Vagina (tissue), 2 donors: ENCODE data around the gene PEX11A. TPM values are rescaled to one million over a fixed set of nuclear protein-coding genes. Genes with fewer than 3 reads are reported as not detected.
A peak's percentile ranks its signal among the peaks of the same experiment; 100 is the strongest.

ENCODE experiments used
- DNase-seq, 2 donors: peaks; one replicate each; pipeline ENCODE4 v3.0.0-alpha.2; 2017; ENCODE audit errors: extremely low spot score in 2 of 2
- H3K27ac ChIP-seq: fragments of 200-600 bp; sonication (generic); one replicate; pipeline ENCODE4 v1.5.1; 2019
- H3K27me3 ChIP-seq: fragments of 200-600 bp; sonication (generic); one replicate; pipeline ENCODE4 v1.5.1; 2019
- H3K36me3 ChIP-seq, 2 donors: fragments of 200-600 bp; sonication (generic); one replicate each; pipeline ENCODE4 v1.5.1; 2017 to 2019
- H3K4me1 ChIP-seq: fragments of 200-600 bp; sonication (generic); one replicate; pipeline ENCODE4 v1.5.1; 2019
- H3K4me3 ChIP-seq, 2 donors: fragments of 200-600 bp; sonication (generic); 1 replicate in 1 of 2; 2 replicates in 1 of 2; pipeline ENCODE4 v1.5.1; 2016 to 2019
- H3K9me3 ChIP-seq: fragments of 200-600 bp; sonication (generic); one replicate; pipeline ENCODE4 v1.5.1; 2019
- CTCF ChIP-seq, 3 experiments: fragments of 450-650 bp in 2 of 3; fragments of 200-600 bp in 1 of 3; sonication (generic) in 1 of 3; IDR thresholded peaks; one replicate each; pipeline ENCODE4 v1.5.1; 2017 to 2019; ENCODE audit warnings: antibody characterized with exemption in 3 of 3, mild to moderate bottlenecking in 2 of 3, moderate library complexity in 2 of 3
- POLR2A ChIP-seq, 2 donors: fragments of 450-650 bp; IDR thresholded peaks; one replicate each; pipeline ENCODE4 v1.6.1; 2017; ENCODE audit warnings: antibody characterized with exemption in 2 of 2, mild to moderate bottlenecking in 2 of 2, moderate library complexity in 2 of 2
- POLR2AphosphoS5 ChIP-seq, 2 donors: sonication (generic); formaldehyde crosslinking; IDR thresholded peaks; one replicate each; pipeline ENCODE4 v1.9.0; 2017; ENCODE audit warnings: antibody characterized with exemption in 2 of 2, mild to moderate bottlenecking in 2 of 2, low read depth in 1 of 2; ENCODE audit not compliant: insufficient read depth in 1 of 2
- intact Hi-C: fragments of 100-400 bp; cut with DNase I; formaldehyde crosslinking; loops from one replicate; pipeline ENCODE4 v1.15.1; 2023
- total RNA-seq: library from RNA; depleted of rRNA; stranded (reverse); fragments of >200 nt; gene quantifications from one replicate; pipeline ENCODE4 v1.2.3, GENCODE V29; 2016

Gene PEX11A, protein sequence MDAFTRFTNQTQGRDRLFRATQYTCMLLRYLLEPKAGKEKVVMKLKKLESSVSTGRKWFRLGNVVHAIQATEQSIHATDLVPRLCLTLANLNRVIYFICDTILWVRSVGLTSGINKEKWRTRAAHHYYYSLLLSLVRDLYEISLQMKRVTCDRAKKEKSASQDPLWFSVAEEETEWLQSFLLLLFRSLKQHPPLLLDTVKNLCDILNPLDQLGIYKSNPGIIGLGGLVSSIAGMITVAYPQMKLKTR
- 4.7 TPM for total RNA-seq

DNA sequence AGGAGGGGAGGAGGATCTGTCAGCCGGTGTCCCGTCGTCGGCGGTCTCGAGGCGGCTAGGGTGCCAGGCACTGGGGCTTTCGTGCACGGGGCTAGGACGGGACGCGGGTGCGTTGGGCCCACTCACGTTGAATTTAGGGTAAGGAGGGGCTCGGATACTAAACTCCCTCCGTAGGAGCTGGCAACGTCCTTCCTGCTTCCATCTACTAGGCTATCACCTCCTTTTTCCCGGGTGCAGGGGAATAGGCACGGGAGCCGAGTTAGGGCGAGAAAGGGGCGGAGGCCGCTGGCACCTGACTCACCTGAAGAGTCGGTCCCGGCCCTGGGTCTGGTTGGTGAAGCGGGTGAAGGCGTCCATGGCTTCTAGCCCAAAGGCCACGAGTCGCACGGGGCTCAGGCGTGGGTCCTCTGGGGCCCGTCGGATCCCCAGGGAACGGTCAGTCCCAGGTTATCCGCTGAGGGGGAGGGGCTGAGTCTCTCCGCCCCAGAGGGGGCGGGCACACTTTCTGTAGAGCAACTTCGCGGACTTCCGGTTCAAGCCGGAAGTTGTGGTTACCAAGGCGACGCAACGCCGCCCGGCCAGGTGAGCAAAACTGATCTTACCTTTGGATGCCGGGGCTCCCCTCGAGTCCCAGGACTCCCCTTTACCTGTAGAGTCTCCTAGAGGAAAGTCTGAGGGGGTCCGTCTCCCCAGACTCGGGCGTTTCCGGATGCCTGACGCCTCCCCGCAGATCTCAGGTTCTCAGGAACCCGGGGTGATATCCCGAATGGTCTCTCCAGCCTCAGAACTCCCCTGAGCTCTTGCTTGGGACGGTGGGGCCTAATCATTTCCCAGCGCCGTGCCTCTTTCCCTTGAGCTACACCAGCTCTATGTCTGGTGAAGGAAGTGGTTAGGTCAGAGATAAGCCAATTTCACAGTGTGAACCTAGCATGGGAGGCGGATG, at the start of gene PEX11A, which contains the start of gene WDR93:
PEX11A (minus strand) TSS at position 479 of the 943 bp plus-strand sequence; CDS start at position 357, 122 bp downstream.
WDR93 (plus strand) TSS at position 536 of the 943 bp plus-strand sequence. CDS start 10,936 bp downstream, outside the sequence.
- Histone ChIP-seq H3K4me1 (peaks cover 12% of the 10 kb centered on the region), H3K9me3 (no peaks in the 10 kb centered on the region), H3K27me3 (no peaks in the 10 kb centered on the region), H3K27ac (peak within 1 kb of the TSS; percentile 73), H3K4me3 (peak within 1 kb of the TSS; percentile 92 to 96), H3K36me3 (no peaks in the 10 kb centered on the region)
- peak in 1 of 2 donors; percentile 9 for TF ChIP-seq POLR2A (IDR thresholded peaks at IDR 0.05)
- TF ChIP-seq CTCF (IDR thresholded peaks at IDR 0.05) = no peak
- TF ChIP-seq POLR2AphosphoS5 (IDR thresholded peaks at IDR 0.05; ENCODE audit: insufficient read depth in 1 of 2, low read depth in 1 of 2) = peak in 1 of 2 donors; percentile 82
- peak in 1 of 2 donors; percentile 87 for DNase-seq
- intact Hi-C loops = no loop called here

DNA sequence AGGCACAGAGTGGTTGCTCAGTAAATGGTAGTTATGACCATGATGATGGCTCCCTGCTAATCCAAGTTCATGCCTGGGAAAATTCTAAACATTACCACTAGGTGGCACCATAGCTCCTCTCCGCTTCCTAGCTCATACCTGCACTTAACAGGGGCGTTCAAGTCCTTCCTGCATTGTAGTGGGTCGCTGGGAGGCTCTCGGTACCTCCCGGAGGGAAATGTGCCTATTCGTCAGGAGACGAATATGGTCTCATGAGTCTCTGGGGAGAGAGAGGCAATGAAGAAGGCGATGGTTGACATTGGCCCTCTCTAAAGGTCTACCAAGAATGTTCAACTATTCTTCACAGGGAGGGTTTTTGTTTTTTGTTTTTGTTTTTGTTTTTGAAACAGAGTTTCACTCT, 49.6 kb upstream of the PEX11A start:
- no peak for DNase-seq
- H3K36me3 ChIP-seq = no peaks in the 10 kb centered on the region
- H3K27ac ChIP-seq = no peak overlapping the region
- H3K9me3 ChIP-seq = no peaks in the 10 kb centered on the region
- no peaks in the 10 kb centered on the region for H3K4me1 ChIP-seq
- H3K4me3 ChIP-seq = no peak overlapping the region
- H3K27me3 ChIP-seq = no peaks in the 10 kb centered on the region
- intact Hi-C loops = no loop called here
- TF ChIP-seq POLR2A (IDR thresholded peaks at IDR 0.05) = no peak
- TF ChIP-seq POLR2AphosphoS5 (IDR thresholded peaks at IDR 0.05; ENCODE audit: insufficient read depth in 1 of 2, low read depth in 1 of 2) = no peak
- peak; percentile 72 to 89 (median 89) for TF ChIP-seq CTCF (IDR thresholded peaks at IDR 0.05)

- Histone ChIP-seq H3K9me3 (no peaks in the 10 kb centered on the region), H3K27me3 (no peaks in the 10 kb centered on the region), H3K27ac (no peak overlapping the region), H3K4me1 (no peaks in the 10 kb centered on the region), H3K4me3 (no peak overlapping the region), H3K36me3 (no peaks in the 10 kb centered on the region)
- intact Hi-C loops = no loop called here
- TF ChIP-seq CTCF (IDR thresholded peaks at IDR 0.05) = no peak
- TF ChIP-seq POLR2A (IDR thresholded peaks at IDR 0.05) = no peak
- no peak for TF ChIP-seq POLR2AphosphoS5 (IDR thresholded peaks at IDR 0.05; ENCODE audit: insufficient read depth in 1 of 2, low read depth in 1 of 2)
- DNase-seq = no peak
These were observed 45.2 kb upstream of the PEX11A start for GRCh38 chr15:89735773-89736172.

DNA sequence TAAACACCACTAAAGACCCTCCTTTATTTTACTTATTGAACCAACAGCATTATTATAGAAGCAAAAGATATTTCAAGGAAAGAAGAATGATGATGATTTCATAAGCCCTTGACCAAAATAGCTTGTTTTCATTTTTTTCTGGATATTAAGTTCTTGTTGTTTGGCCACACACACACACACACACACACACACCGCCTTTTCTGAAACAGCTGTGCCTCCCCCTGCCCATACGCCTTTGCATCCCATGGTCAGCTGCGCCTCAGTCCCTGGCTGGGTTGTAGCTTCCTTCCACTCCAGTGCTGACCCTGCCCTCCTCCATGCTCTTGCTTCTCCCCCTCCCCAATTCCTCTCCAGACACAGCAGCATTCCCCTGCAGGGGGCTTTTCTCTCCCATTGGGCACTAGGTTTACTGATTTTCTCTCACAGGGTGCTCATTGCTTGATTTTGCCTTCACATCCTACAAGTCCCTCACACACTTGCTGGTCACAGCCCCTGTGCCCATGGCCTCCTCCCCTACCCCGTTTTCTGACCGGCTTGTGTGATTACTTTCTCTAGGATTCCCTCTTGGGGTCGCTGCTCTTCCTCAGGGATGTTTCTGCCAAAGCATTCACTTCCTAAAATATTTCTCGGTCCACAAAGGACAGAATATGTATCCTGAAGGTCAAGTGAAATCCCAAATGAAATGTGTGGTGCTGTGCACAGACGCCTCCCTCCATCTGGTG, 42.1 kb upstream of the PEX11A start:
- H3K27ac ChIP-seq = no peak overlapping the region
- no peak for DNase-seq
- H3K27me3 ChIP-seq = no peaks in the 10 kb centered on the region
- H3K4me1 ChIP-seq = no peaks in the 10 kb centered on the region
- H3K4me3 ChIP-seq = no peak overlapping the region
- H3K9me3 ChIP-seq = no peaks in the 10 kb centered on the region
- intact Hi-C loops = no loop called here
- TF ChIP-seq POLR2A (IDR thresholded peaks at IDR 0.05) (no peak), CTCF (IDR thresholded peaks at IDR 0.05) (no peak), POLR2AphosphoS5 (IDR thresholded peaks at IDR 0.05; ENCODE audit: insufficient read depth in 1 of 2, low read depth in 1 of 2) (no peak)
- H3K36me3 ChIP-seq = no peaks in the 10 kb centered on the region
